Bronchial epithelial cell (primary cell): ENCODE measurements around the gene PKD1L1. TPM values are rescaled to one million over a fixed set of nuclear protein-coding genes. Genes with fewer than 3 reads are reported as not detected.

Experiments
- DNase-seq: peaks from one replicate; pipeline ENCODE4 v3.0.0-alpha.2; 2010; ENCODE audit warnings: low read depth
- FAIRE-seq: peaks from 2 replicates; lab custom pipeline; 2011; peaks lifted over from hg19 to GRCh38; lab: Jason Lieb, UNC
- H3K27me3 ChIP-seq: 2 replicates; pipeline ENCODE4 v1.5.1; 2011; ENCODE audit warnings: low read length; ENCODE audit not compliant: control insufficient read depth, insufficient read depth
- H3K36me3 ChIP-seq: 2 replicates; pipeline ENCODE4 v1.5.1; 2011; ENCODE audit warnings: low read length; ENCODE audit not compliant: control insufficient read depth, insufficient read depth
- H3K4me3 ChIP-seq: 2 replicates; pipeline ENCODE4 v1.5.1; 2011; ENCODE audit warnings: mild to moderate bottlenecking, low read depth, low read length, control low read depth
- CTCF ChIP-seq: IDR thresholded peaks from 2 replicates; pipeline ENCODE4 v1.5.1; 2011; ENCODE audit warnings: mild to moderate bottlenecking, moderate library complexity, low read length, control low read depth, inconsistent platforms; ENCODE audit not compliant: insufficient read depth, severe bottlenecking
- total RNA-seq: library from RNA; depleted of rRNA; stranded (reverse); fragments of >200 nt; gene quantifications from 2 replicates; pipeline ENCODE4 v1.2.1, GENCODE V29; 2014

Gene PKD1L1
- total RNA-seq, 1 donor from 2014 or later: under 0.01 TPM

GRCh38 chr7:47775238-47775637, 173.0 kb downstream of the PKD1L1 start:
- H3K36me3 ChIP-seq: no peaks in the 10 kb centered on the region
- DNase-seq (no peak), FAIRE-seq (no peak)
- no peaks in the 10 kb centered on the region for H3K27me3 ChIP-seq
- no peak for TF ChIP-seq CTCF
- no peak overlapping the region for H3K4me3 ChIP-seq

- FAIRE-seq: peak; percentile 60
- H3K27me3 ChIP-seq: no peaks in the 10 kb centered on the region
- no peak for DNase-seq
- H3K4me3 ChIP-seq: no peak overlapping the region
- H3K36me3 ChIP-seq: no peaks in the 10 kb centered on the region
- no peak for TF ChIP-seq CTCF
Observed at GRCh38 chr7:47772492-47772891, 175.8 kb downstream of the PKD1L1 start.

- Histone ChIP-seq H3K36me3 (no peaks in the 10 kb centered on the region), H3K4me3 (no peak overlapping the region), H3K27me3 (no peaks in the 10 kb centered on the region)
- no peak for DNase-seq
- TF ChIP-seq CTCF: no peak
- FAIRE-seq: no peak
Observed at GRCh38 chr7:47771990-47772360, 176.3 kb downstream of the PKD1L1 start.

- H3K36me3 ChIP-seq: no peaks in the 10 kb centered on the region
- no peak for TF ChIP-seq CTCF
- FAIRE-seq (no peak), DNase-seq (no peak)
- no peaks in the 10 kb centered on the region for H3K27me3 ChIP-seq
- no peak overlapping the region for H3K4me3 ChIP-seq
Observed at GRCh38 chr7:47771336-47771989, 176.8 kb downstream of the PKD1L1 start.

- FAIRE-seq (no peak), DNase-seq (no peak)
- Histone ChIP-seq H3K27me3 (no peaks in the 10 kb centered on the region), H3K36me3 (no peaks in the 10 kb centered on the region), H3K4me3 (no peak overlapping the region)
- TF ChIP-seq CTCF: no peak
Observed at GRCh38 chr7:47766126-47766525, 182.1 kb downstream of the PKD1L1 start.
